Chondrocyte (in vitro differentiated cells): Measurements from ENCODE around the gene SLC35A5. TPM values are rescaled to one million over a fixed set of nuclear protein-coding genes. Genes with fewer than 3 reads are reported as not detected.

Source experiments
- DNase-seq: peaks from one replicate; pipeline ENCODE4 v3.0.0; 2021; ENCODE audit warnings: mixed read lengths, low spot score
- H3K27ac Mint-ChIP-seq: one replicate; pipeline ENCODE4 v1.8.0; 2021; ENCODE audit warnings: mild to moderate bottlenecking, moderate library complexity, mixed read lengths; ENCODE audit not compliant: unreplicated experiment
- H3K27me3 Mint-ChIP-seq: 2 replicates; pipeline ENCODE4 v1.8.0; 2021; ENCODE audit warnings: low read depth, mixed read lengths
- H3K36me3 Mint-ChIP-seq: 2 replicates; pipeline ENCODE4 v1.8.0; 2021; ENCODE audit warnings: low read depth, mixed read lengths
- H3K4me1 Mint-ChIP-seq: 2 replicates; pipeline ENCODE4 v1.8.0; 2021; ENCODE audit warnings: low read depth, mild to moderate bottlenecking, mixed read lengths
- H3K4me3 Mint-ChIP-seq: one replicate; pipeline ENCODE4 v1.8.0; 2021; ENCODE audit warnings: mild to moderate bottlenecking, moderate library complexity, mixed read lengths; ENCODE audit not compliant: unreplicated experiment
- H3K9me3 Mint-ChIP-seq: 2 replicates; pipeline ENCODE4 v1.8.0; 2021; ENCODE audit warnings: low read depth, mixed read lengths
- total RNA-seq: library from RNA; stranded (reverse); gene quantifications from 3 replicates; pipeline ENCODE4 v1.2.1, GENCODE V29; 2021
- TF ChIP-seq, protein P1 (sequence below): fragments of 200-600 bp; sonication (generic); IDR thresholded peaks from 2 replicates; pipeline ENCODE4 v1.5.0; 2021; ENCODE audit warnings: antibody characterized with exemption, mild to moderate bottlenecking, moderate library complexity

The SLC35A5 gene
- total RNA-seq, 1 donor from 2014 or later, result 46.4 TPM

DNA sequence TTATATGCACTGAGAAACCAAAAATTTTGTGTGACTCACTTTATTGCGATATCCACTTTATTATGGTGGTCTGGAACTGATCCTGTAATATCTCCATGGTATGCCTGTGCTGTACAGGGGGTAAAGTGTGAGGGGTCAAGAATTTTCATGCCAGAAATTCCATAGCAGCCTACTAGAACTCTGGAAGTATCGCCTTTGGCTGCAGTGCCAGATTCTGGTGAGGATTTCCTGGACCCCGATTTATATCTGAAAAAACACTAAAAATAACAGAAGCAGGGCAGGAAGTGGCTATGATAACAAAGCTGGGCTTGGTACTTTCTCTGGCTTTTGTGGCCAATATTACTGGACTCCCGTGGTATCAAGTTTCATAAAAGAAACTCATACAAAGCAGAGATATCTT is 42.7 kb downstream of the SLC35A5 start:
- H3K27me3 Mint-ChIP-seq, result no peaks in the 10 kb centered on the region
- H3K4me1 Mint-ChIP-seq, result peaks cover 33% of the 10 kb centered on the region
- TF ChIP-seq, protein P1, sequence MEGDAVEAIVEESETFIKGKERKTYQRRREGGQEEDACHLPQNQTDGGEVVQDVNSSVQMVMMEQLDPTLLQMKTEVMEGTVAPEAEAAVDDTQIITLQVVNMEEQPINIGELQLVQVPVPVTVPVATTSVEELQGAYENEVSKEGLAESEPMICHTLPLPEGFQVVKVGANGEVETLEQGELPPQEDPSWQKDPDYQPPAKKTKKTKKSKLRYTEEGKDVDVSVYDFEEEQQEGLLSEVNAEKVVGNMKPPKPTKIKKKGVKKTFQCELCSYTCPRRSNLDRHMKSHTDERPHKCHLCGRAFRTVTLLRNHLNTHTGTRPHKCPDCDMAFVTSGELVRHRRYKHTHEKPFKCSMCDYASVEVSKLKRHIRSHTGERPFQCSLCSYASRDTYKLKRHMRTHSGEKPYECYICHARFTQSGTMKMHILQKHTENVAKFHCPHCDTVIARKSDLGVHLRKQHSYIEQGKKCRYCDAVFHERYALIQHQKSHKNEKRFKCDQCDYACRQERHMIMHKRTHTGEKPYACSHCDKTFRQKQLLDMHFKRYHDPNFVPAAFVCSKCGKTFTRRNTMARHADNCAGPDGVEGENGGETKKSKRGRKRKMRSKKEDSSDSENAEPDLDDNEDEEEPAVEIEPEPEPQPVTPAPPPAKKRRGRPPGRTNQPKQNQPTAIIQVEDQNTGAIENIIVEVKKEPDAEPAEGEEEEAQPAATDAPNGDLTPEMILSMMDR, result no peak
- H3K4me3 Mint-ChIP-seq, result no peak overlapping the region
- H3K36me3 Mint-ChIP-seq, result peaks cover 36% of the 10 kb centered on the region
- peak overlapping the region; percentile 81 for H3K27ac Mint-ChIP-seq
- H3K9me3 Mint-ChIP-seq, result no peaks in the 10 kb centered on the region
- no peak for DNase-seq

DNA sequence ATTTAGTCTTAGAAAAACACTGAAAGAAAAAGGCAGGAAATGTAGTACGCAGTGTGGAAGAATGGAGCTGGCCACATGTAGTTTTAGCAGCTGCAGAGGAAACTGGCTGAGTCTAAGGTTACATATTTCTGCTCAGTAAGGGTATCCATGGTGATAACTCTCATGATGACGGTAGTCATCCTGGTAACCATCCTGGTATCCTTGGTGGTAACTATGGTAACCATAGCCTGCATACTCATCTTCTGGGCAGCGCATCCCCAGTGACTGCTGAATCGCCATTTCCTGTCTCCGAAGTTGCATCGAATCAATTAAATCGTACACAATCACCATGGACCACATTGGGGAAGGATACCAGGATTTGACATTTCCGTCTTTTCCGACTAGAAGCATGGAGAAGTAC is 43.4 kb downstream of the SLC35A5 start:
- no peak overlapping the region for H3K4me3 Mint-ChIP-seq
- DNase-seq, result no peak
- no peaks in the 10 kb centered on the region for H3K9me3 Mint-ChIP-seq
- H3K4me1 Mint-ChIP-seq, result peaks cover 33% of the 10 kb centered on the region
- H3K27me3 Mint-ChIP-seq, result no peaks in the 10 kb centered on the region
- H3K36me3 Mint-ChIP-seq, result peaks cover 43% of the 10 kb centered on the region
- TF ChIP-seq, protein P1, result no peak
- peak overlapping the region; percentile 93 for H3K27ac Mint-ChIP-seq

DNA sequence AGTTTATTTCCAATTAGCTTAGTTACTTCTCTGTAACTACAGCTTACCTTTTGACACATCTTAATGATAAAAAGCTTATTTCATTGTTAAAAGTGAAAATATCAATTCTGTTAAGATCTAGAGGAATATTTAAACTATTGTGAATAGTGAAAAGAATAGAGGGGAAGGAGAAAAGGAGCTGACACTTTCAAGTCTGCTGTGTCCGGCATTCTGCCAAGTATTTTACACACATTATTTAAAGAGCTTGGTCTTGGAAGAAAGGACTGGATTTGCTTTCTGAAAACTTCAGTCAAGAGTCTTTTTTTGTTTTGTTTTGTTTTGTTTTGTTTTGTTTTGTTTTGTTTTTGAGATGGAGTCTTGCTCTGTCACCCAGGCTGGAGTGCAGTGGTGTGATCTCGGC is 44.3 kb downstream of the SLC35A5 start:
- Mint-ChIP-seq H3K9me3 (no peaks in the 10 kb centered on the region), H3K4me3 (no peak overlapping the region), H3K27ac (peak overlapping the region; percentile 93), H3K27me3 (no peaks in the 10 kb centered on the region), H3K4me1 (peaks cover 33% of the 10 kb centered on the region), H3K36me3 (peaks cover 43% of the 10 kb centered on the region)
- DNase-seq, result no peak
- TF ChIP-seq, protein P1, result no peak

DNA sequence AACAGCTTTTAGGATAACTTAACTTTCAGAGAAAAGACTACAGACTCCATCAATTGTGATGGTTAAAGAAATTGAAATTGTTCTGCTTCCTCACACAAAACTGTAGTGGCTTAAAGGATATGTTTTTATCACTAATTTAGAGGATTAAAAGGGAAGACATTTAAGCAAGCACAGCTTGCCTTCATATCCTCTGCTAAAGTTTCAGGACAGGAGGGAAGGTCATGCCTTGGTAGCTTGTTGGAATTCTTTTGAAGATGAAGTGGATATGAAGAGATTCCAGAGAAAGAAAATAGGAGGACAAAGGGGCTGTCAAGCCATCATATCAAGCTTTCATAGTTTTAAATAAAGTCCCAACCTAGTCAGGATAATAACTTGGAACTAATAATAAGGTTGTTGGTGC is 46.0 kb downstream of the SLC35A5 start:
- Mint-ChIP-seq H3K27ac (peak overlapping the region; percentile 57), H3K36me3 (peaks cover 40% of the 10 kb centered on the region), H3K4me1 (peaks cover 42% of the 10 kb centered on the region), H3K4me3 (no peak overlapping the region), H3K9me3 (no peaks in the 10 kb centered on the region), H3K27me3 (no peaks in the 10 kb centered on the region)
- no peak for DNase-seq
- TF ChIP-seq, protein P1, result no peak

DNA sequence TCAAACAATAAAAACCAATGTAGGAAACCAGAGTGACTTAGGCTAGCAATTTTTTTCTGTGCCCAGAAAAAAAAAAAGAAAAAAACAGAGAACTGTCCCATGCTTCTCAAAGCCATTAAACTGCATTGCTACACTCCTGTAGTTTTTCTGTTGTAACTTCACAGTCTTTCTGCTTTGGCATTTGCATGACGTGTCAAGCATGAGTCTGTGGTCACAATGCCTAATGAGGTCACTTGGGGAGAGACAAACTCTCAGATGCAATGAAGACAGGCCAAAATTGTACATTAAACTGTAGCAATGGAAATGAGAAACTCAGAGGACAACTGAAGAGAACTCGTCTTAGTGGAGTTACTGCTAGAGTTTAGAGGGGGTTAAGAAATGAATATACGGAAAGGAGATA is 48.3 kb downstream of the SLC35A5 start:
- DNase-seq, result no peak
- Mint-ChIP-seq H3K9me3 (no peaks in the 10 kb centered on the region), H3K36me3 (peaks cover 48% of the 10 kb centered on the region), H3K27me3 (no peaks in the 10 kb centered on the region), H3K27ac (peak overlapping the region; percentile 33), H3K4me3 (no peak overlapping the region), H3K4me1 (peaks cover 26% of the 10 kb centered on the region)
- TF ChIP-seq, protein P1, result no peak
